ENCODE measurements around the gene POLR3GL. TPM values are rescaled to one million over a fixed set of nuclear protein-coding genes. Genes with fewer than 3 reads are reported as not detected.

The POLR3GL gene
- total and polyA plus RNA-seq, 10 of the 15 experiments (the other 5 are each of a cell fraction or from before 2014, with no cell fraction given): 12.8 to 47.0 (median 26.6) TPM

GRCh38 chr1:145942871-145943270 lies 21.6 kb upstream of the POLR3GL start:
- no peak for TF ChIP-seq PKNOX1 (IDR thresholded peaks at IDR 0.05)
- TF ChIP-seq PAX5 (IDR thresholded peaks at IDR 0.05; ENCODE audit: borderline replicate concordance, low read depth, low read length): no peak
- TF ChIP-seq ETV6 (conservative IDR thresholded peaks at IDR 0.05 in 1 of 2, IDR thresholded peaks at IDR 0.05 in 1 of 2; ENCODE audit: borderline replicate concordance in 1 of 2, low read depth in 1 of 2): no peak
- TF ChIP-seq ZNF384 (IDR thresholded peaks at IDR 0.05; ENCODE audit: borderline replicate concordance, low read depth, low read length): no peak
- TF ChIP-seq POLR2AphosphoS2 (IDR thresholded peaks at IDR 0.05; ENCODE audit: low read depth, low read length): no peak
- no peak for TF ChIP-seq SPI1 (IDR thresholded peaks at IDR 0.05; ENCODE audit: borderline replicate concordance, insufficient read depth, low read depth, low read length)
- no peak for TF ChIP-seq FOXK2 (IDR thresholded peaks at IDR 0.05)
- no peak for TF ChIP-seq NFYA (IDR thresholded peaks at IDR 0.05; ENCODE audit: borderline replicate concordance, low read depth, low read length)
- no peak for TF ChIP-seq CEBPB (IDR thresholded peaks at IDR 0.05; ENCODE audit: borderline replicate concordance in 1 of 2, low read depth in 2 of 2, low read length in 2 of 2)
- TF ChIP-seq YY1 (IDR thresholded peaks at IDR 0.05; ENCODE audit: low read depth, low read length): no peak
- Histone ChIP-seq H3K27me3 (replicated peaks in 1 of 2; ENCODE audit: control insufficient read depth in 2 of 2, insufficient read depth in 2 of 2, low read length in 1 of 2) (no peaks in the 10 kb centered on the region), H3K79me2 (ENCODE audit: control insufficient read depth, insufficient read depth, low read length) (no peaks in the 10 kb centered on the region), H2AFZ (ENCODE audit: control insufficient read depth, low read depth, low read length) (no peak overlapping the region), H3K9ac (ENCODE audit: control insufficient read depth, insufficient read depth, low read length) (no peak overlapping the region), H3K9me3 (replicated peaks; ENCODE audit: control insufficient read depth, insufficient read depth, low read length) (no peaks in the 10 kb centered on the region), H4K20me1 (ENCODE audit: control insufficient read depth, insufficient read depth) (no peaks in the 10 kb centered on the region), H3K4me3 (no peak overlapping the region), H3K27ac (ENCODE audit: control insufficient read depth, insufficient read depth) (no peak overlapping the region), H3K36me3 (ENCODE audit: control insufficient read depth in 2 of 2, insufficient read depth in 2 of 2, low read length in 1 of 2) (peaks cover 0 to 10% of the 10 kb centered on the region in 2 experiments; a peak in 2 of 4 replicates), H3K4me1 (ENCODE audit: control insufficient read depth, insufficient read depth, low read length) (no peaks in the 10 kb centered on the region), H3K4me2 (ENCODE audit: control insufficient read depth, insufficient read depth) (no peak overlapping the region)
- in situ Hi-C loops (cut with MboI): no loop called here
- ChIA-PET SMC1A (ENCODE audit: uncharacterized antibody, unreplicated experiment) (interaction anchor here (1.1 to 1.9 kb wide), 3 partner anchors 9 to 13 kb away, joined by 3 to 6 read pairs (median 4); no protein-coding TSS in a partner anchor), CTCF (interaction anchor here (0.7 to 3.0 kb wide), 3 partner anchors 9 to 15 kb away, joined by 3 to 12 read pairs (median 5); partner anchors contain the start of genes LIX1L and RBM8A), RAD21 (ENCODE audit: unreplicated experiment) (no interaction called here), POLR2A (interaction anchor here (1.2 to 1.8 kb wide), 2 partner anchors 15 to 23 kb away, joined by 4 to 5 read pairs; partner anchors contain the start of gene RBM8A)
- intact Hi-C loops (cut with micrococcal nuclease; ENCODE audit: unreplicated experiment): no loop called here
- DNase-seq (ENCODE audit: low read depth, low spot score): no peak
- BruUV-seq (replicated peaks): no TSS peak
- FAIRE-seq: no peak
- WGBS (ENCODE audit: insufficient coverage, insufficient replicate concordance, low lambda C conversion rate, missing lambda C conversion rate): 100% methylated on average over 6 of the region's 6 CpGs
- no peak for ATAC-seq

All from GM12878 (cell line).